Transverse colon (tissue), 3 donors: Measurements from ENCODE around the gene TSC22D3.

Source experiments
- EP300 ChIP-seq: sonication (generic); formaldehyde crosslinking; IDR thresholded peaks from one replicate; pipeline ENCODE4 v1.6.1; 2017; ENCODE audit warnings: antibody characterized with exemption, low read depth
- POLR2A ChIP-seq: fragments of 450-650 bp; IDR thresholded peaks from one replicate; pipeline ENCODE4 v1.6.1; 2016; ENCODE audit warnings: antibody characterized with exemption, mild to moderate bottlenecking, moderate library complexity
- TF ChIP-seq, protein P1 (sequence below), 5 experiments: fragments of 200-600 bp in 3 of 5; fragments of 450-650 bp in 2 of 5; sonication (generic) in 3 of 5; IDR thresholded peaks; 1 replicate in 2 of 5; 2 replicates in 3 of 5; pipeline ENCODE4 v1.5.1; 2016 to 2017; ENCODE audit warnings: antibody characterized with exemption in 5 of 5, inconsistent platforms in 3 of 5, mild to moderate bottlenecking in 2 of 5, moderate library complexity in 1 of 5

DNA sequence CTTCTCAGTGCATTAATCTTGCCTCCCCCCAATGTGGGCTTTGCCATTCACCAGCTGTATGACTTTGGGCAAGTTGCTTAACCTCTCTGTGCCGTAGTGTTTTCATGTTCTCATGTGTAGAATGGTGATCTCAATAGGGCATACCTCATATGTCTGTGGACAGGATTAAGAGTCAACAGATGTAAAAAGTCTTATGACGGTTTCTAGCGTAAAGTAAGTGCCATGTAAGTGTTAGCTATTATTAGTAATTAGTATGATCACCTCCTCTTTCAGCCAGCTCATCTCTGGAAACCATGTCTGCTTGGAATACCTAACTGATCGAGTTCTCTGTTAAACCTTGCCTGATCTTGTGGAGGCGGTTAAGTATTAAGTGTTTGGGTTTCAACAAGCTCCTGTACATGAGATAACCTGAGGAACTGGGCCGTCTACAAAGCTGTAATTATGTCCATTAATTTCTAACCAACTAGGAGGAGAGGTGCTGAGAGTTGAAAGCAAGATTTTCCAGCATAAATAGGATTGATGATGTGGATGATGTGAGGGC is 66.3 kb downstream of the TSC22D3 start:
- TF ChIP-seq, protein P1, sequence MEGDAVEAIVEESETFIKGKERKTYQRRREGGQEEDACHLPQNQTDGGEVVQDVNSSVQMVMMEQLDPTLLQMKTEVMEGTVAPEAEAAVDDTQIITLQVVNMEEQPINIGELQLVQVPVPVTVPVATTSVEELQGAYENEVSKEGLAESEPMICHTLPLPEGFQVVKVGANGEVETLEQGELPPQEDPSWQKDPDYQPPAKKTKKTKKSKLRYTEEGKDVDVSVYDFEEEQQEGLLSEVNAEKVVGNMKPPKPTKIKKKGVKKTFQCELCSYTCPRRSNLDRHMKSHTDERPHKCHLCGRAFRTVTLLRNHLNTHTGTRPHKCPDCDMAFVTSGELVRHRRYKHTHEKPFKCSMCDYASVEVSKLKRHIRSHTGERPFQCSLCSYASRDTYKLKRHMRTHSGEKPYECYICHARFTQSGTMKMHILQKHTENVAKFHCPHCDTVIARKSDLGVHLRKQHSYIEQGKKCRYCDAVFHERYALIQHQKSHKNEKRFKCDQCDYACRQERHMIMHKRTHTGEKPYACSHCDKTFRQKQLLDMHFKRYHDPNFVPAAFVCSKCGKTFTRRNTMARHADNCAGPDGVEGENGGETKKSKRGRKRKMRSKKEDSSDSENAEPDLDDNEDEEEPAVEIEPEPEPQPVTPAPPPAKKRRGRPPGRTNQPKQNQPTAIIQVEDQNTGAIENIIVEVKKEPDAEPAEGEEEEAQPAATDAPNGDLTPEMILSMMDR (IDR thresholded peaks at IDR 0.05): no peak
- TF ChIP-seq POLR2A (no peak), EP300 (no peak)
